Lower lobe of right lung (tissue), 2 donors: ENCODE data around the gene MMP25. TPM values are rescaled to one million over a fixed set of nuclear protein-coding genes. Genes with fewer than 3 reads are reported as not detected.
"Not testable (repeated sequence)": the region's sequence is repeated elsewhere in the genome, so short reads cannot be mapped to it uniquely, and the experiment has no call there.

Experiments
- ATAC-seq, 2 donors: fragments of 200-7000 bp; cut with Tn5 transposase; one replicate each; pipeline ENCODE4 v1.9.1; 2020 to 2022; ENCODE audit warnings: mild to moderate bottlenecking in 2 of 2, moderate library complexity in 2 of 2
- DNase-seq: peaks from one replicate; pipeline ENCODE4 v3.0.0-alpha.2; 2020
- H3K27ac ChIP-seq: fragments of 200-600 bp; one replicate; pipeline ENCODE4 v1.8.0; 2022
- H3K27me3 ChIP-seq: fragments of 200-600 bp; one replicate; pipeline ENCODE4 v1.8.0; 2022; ENCODE audit warnings: low read depth
- H3K36me3 ChIP-seq: fragments of 200-600 bp; one replicate; pipeline ENCODE4 v1.8.0; 2022; ENCODE audit warnings: mild to moderate bottlenecking
- H3K4me1 ChIP-seq: fragments of 200-600 bp; one replicate; pipeline ENCODE4 v1.8.0; 2022
- H3K4me3 ChIP-seq: fragments of 200-600 bp; one replicate; pipeline ENCODE4 v1.8.0; 2022; ENCODE audit warnings: mild to moderate bottlenecking
- H3K9me3 ChIP-seq: fragments of 200-600 bp; one replicate; pipeline ENCODE4 v1.8.0; 2022
- intact Hi-C: fragments of 100-400 bp; cut with DNase I; formaldehyde crosslinking; loops from one replicate; pipeline ENCODE4 v1.11.0; 2022
- total RNA-seq: library from RNA; stranded (reverse); fragmentation: NEBNext Ultra II Directional; extraction: Animal tissue kit (Norgen Biotek cat#: 25700); gene quantifications from one replicate; pipeline ENCODE4 v1.2.1, GENCODE V29; 2021
- TF ChIP-seq, protein P1 (sequence below): fragments of 200-600 bp; IDR thresholded peaks from one replicate; pipeline ENCODE4 v1.8.0; 2022; ENCODE audit warnings: antibody characterized with exemption, mild to moderate bottlenecking
- donor health status: DM: no; HTN: yes; CAD: no; lungs with severe emphysema.

MMP25 gene
- total RNA-seq, 1 donor from 2014 or later, result 22.7 TPM

DNA sequence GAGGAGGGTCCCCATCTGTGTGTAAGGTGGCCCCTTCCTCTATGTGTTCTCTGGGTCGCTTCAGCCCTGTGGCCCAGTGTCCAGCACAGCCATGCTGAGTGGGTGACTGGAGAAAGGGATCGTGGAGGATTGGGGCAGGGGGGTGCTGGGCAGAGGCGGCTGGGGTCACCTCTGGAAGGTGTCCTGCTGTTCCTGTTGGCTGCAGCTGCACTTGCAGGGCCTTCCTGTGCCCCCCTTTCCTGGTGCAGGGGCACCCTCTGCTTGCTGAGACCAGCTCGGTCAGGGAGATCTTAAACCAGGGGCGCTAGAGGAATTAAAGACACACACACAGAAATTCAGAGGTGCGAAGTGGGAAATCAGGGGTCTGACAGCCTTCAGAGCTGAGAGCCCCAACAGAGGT is 30.2 kb downstream of the MMP25 start:
- Histone ChIP-seq H3K27me3 (no peaks in the 10 kb centered on the region), H3K36me3 (peaks cover 10% of the 10 kb centered on the region), H3K9me3 (no peaks in the 10 kb centered on the region), H3K4me1 (no peaks in the 10 kb centered on the region), H3K27ac (peak overlapping the region; percentile 53), H3K4me3 (no peak overlapping the region)
- TF ChIP-seq, protein P1, sequence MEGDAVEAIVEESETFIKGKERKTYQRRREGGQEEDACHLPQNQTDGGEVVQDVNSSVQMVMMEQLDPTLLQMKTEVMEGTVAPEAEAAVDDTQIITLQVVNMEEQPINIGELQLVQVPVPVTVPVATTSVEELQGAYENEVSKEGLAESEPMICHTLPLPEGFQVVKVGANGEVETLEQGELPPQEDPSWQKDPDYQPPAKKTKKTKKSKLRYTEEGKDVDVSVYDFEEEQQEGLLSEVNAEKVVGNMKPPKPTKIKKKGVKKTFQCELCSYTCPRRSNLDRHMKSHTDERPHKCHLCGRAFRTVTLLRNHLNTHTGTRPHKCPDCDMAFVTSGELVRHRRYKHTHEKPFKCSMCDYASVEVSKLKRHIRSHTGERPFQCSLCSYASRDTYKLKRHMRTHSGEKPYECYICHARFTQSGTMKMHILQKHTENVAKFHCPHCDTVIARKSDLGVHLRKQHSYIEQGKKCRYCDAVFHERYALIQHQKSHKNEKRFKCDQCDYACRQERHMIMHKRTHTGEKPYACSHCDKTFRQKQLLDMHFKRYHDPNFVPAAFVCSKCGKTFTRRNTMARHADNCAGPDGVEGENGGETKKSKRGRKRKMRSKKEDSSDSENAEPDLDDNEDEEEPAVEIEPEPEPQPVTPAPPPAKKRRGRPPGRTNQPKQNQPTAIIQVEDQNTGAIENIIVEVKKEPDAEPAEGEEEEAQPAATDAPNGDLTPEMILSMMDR, result no peak
- DNase-seq, result no peak
- no peak for ATAC-seq
- intact Hi-C loops, result no loop called here

DNA sequence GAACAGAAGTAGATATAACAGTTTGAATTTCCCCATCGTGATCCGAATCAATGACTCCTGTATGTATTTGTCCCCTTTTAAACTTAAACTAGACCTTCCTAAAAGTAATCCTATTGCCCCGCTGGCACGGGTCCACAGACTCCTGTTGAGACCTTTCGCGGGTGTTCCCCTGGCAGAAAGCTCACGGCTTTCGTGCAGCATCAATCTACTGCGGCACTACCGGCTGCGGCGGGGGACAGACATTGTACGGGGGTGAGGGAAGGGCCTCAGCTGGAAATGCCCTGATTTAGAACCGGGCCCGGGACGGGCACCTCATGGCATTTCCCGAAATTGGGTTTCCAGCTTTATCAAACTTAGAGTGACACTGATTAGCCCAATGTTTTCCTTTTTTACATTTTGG is 33.7 kb downstream of the MMP25 start:
- Histone ChIP-seq H3K27ac (no peak overlapping the region), H3K4me1 (peaks cover 2% of the 10 kb centered on the region), H3K36me3 (peaks cover 10% of the 10 kb centered on the region), H3K9me3 (no peaks in the 10 kb centered on the region), H3K27me3 (no peaks in the 10 kb centered on the region), H3K4me3 (no peak overlapping the region)
- DNase-seq (no peak), ATAC-seq (no peak)
- TF ChIP-seq, protein P1, result no peak
- intact Hi-C loops, result no loop called here

DNA sequence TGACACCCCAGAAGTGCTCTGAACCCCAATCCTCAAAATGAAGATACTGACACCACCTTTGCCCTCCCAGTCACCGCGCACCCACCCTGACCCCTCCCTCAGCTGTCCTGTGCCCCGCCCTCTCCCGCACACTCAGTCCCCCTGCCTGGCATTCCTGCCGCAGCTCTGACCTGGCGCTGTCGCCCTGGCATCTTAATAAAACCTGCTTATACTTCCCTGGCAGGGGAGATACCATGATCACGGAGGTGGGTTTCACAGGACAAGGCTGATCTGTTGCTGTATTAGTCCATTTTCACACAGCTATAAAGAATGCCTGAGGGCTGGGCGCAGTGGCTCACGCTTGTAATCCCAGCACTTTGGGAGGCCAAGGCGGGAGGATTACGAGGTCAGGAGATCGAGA is 35.6 kb downstream of the MMP25 start:
- intact Hi-C loops, H3K27me3 ChIP-seq, ATAC-seq, H3K27ac ChIP-seq, H3K4me3 ChIP-seq, H3K36me3 ChIP-seq, DNase-seq, H3K9me3 ChIP-seq: not testable (repeated sequence)
- peaks cover 12% of the 10 kb centered on the region for H3K4me1 ChIP-seq

DNA sequence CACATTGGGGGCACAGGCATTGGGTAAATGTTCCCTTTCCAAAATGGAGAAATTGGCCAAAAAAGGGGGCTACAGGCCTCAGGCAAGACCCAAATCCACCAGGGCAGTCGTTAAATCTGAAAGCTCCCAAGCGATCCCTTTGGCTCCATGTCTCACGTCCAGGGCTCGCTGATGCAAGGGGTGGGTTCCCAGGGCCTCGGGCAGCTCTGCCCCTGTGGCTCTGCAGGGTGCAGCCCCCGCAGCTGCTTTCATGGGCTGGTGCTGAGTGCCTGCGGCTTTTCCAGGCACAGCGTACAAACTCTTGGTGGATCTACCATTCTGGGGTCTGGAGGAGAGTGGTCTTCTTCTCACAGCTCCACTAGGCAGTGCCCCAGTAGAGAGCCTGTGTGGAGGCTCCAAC is 37.0 kb downstream of the MMP25 start:
- intact Hi-C loops, H3K27me3 ChIP-seq, ATAC-seq, H3K27ac ChIP-seq, H3K36me3 ChIP-seq, DNase-seq, H3K4me3 ChIP-seq, H3K9me3 ChIP-seq: not testable (repeated sequence)
- H3K4me1 ChIP-seq, result peaks cover 27% of the 10 kb centered on the region

DNA sequence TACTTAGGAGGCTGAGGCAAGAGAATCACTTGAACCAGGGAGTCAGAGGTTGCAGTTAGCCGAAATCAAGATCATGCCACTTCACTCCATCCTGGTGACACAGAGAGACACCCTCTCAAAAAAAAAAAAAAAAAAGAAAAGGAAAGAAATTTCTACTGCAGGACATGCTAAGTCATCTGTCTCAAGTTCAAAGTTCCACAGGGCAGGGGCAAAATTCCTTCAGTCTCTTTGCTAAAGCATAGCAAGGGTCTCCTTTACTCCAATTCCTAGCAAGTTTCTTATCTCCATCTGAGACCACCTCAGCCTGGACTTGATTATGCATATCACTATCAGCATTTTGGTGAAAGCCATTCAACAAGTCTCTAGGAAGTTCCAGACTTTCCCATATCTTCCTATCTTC is 38.1 kb downstream of the MMP25 start:
- ATAC-seq (no peak), DNase-seq (no peak)
- TF ChIP-seq, protein P1, result no peak
- no peak overlapping the region for H3K4me3 ChIP-seq
- no peak overlapping the region for H3K27ac ChIP-seq
- no peaks in the 10 kb centered on the region for H3K36me3 ChIP-seq
- H3K4me1 ChIP-seq, result peaks cover 36% of the 10 kb centered on the region
- no peaks in the 10 kb centered on the region for H3K27me3 ChIP-seq
- intact Hi-C loops, result no loop called here
- H3K9me3 ChIP-seq, result no peaks in the 10 kb centered on the region

DNA sequence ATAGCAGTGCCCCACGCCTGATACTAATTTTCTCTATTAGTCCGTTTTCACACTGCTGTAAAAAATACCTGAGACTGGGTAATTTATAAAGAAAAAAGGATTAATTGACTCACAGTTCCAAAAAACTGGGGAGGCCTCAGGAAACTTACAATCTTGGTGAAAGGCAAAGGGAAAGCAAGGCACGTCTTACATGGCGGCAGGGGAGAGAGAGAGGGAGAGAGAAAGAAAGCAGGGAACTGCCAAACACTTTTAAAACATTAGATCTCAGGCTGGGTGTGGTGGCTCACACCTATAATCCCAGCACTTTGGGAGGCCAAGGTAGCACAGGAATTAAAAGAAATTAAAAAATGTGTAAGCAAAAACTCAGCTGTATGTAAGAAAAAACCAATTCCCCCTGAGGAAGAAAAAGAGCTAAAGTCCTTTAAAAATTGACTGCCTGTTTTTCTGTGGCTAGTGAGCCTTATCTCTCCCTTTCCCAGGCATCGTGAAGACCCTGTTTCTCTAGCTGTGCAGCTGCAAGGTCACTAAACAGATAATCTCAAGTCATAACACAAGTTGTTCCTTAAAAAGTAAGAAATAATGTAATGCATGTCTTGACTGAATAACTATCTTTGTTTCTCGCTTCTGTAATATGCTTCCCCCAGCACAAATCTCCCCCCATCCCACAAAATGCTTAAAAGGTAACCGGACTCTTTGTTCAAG is 38.8 kb downstream of the MMP25 start:
- Histone ChIP-seq H3K36me3 (no peaks in the 10 kb centered on the region), H3K4me3 (no peak overlapping the region), H3K9me3 (no peaks in the 10 kb centered on the region), H3K27me3 (no peaks in the 10 kb centered on the region), H3K4me1 (peaks cover 36% of the 10 kb centered on the region), H3K27ac (no peak overlapping the region)
- intact Hi-C loops, result no loop called here
- ATAC-seq (no peak), DNase-seq (no peak)
- TF ChIP-seq, protein P1, result no peak
